ENCODE measurements around the gene CES4A.

DNA sequence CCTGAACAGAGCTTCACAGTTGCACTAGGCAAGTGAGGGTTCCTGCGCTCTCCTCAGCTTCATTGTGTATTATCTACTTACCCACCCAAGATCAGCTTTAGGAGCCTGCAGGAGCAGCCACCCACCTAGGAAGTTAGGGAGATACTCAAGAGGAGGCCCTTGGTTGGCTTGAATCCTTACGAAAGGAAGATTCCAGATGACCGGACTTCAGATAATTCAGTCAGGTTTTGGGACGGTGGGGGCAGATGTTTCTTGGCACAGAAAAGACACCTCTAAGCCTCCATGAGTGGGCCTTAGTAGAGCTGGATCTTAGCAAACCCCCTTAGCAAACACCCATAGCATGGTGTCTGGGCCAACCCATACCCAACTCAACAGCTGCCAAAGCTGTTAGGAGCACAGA, 38.2 kb downstream of the CES4A start:
- TF ChIP-seq POLR2A (IDR thresholded peaks at IDR 0.05; ENCODE audit: low read depth) (no peak), EP300 (IDR thresholded peaks at IDR 0.05) (no peak), POLR2AphosphoS5 (IDR thresholded peaks at IDR 0.05) (no peak)
- TF ChIP-seq, protein P1, sequence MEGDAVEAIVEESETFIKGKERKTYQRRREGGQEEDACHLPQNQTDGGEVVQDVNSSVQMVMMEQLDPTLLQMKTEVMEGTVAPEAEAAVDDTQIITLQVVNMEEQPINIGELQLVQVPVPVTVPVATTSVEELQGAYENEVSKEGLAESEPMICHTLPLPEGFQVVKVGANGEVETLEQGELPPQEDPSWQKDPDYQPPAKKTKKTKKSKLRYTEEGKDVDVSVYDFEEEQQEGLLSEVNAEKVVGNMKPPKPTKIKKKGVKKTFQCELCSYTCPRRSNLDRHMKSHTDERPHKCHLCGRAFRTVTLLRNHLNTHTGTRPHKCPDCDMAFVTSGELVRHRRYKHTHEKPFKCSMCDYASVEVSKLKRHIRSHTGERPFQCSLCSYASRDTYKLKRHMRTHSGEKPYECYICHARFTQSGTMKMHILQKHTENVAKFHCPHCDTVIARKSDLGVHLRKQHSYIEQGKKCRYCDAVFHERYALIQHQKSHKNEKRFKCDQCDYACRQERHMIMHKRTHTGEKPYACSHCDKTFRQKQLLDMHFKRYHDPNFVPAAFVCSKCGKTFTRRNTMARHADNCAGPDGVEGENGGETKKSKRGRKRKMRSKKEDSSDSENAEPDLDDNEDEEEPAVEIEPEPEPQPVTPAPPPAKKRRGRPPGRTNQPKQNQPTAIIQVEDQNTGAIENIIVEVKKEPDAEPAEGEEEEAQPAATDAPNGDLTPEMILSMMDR (IDR thresholded peaks at IDR 0.05): no peak
